HFF-Myc (cell line): ENCODE data around the gene VPS54.

ENCODE experiments used
- DNase-seq: peaks from one replicate; pipeline ENCODE4 v3.0.0-alpha.2; 2011; ENCODE audit warnings: low read depth; ENCODE audit errors: extremely low read depth
- H3K4me3 ChIP-seq: replicated peaks from 2 replicates; pipeline ENCODE4 v1.5.1; 2011; ENCODE audit warnings: low read depth, mild to moderate bottlenecking, control low read depth, low read length
- CTCF ChIP-seq: IDR thresholded peaks from 2 replicates; pipeline ENCODE4 v1.5.1; 2012; ENCODE audit warnings: mild to moderate bottlenecking, low read depth, low read length, control low read depth; ENCODE audit errors: missing control alignments

Gene VPS54

GRCh38 chr2:63899639-63900038 is 119.6 kb downstream of the VPS54 start:
- no peak for TF ChIP-seq CTCF
- no peak for DNase-seq

GRCh38 chr2:63898839-63899238 is 120.4 kb downstream of the VPS54 start:
- no peak overlapping the region for H3K4me3 ChIP-seq
- DNase-seq: no peak
- no peak for TF ChIP-seq CTCF

More at GRCh38 chr2:63899639-63900038, 119.6 kb downstream of the VPS54 start:
- no peak overlapping the region for H3K4me3 ChIP-seq

- no peak for DNase-seq
- no peak for TF ChIP-seq CTCF
- no peak overlapping the region for H3K4me3 ChIP-seq
Measured at GRCh38 chr2:63894167-63894566, 125.1 kb downstream of the VPS54 start.

GRCh38 chr2:63893163-63893562 is 126.1 kb downstream of the VPS54 start:
- H3K4me3 ChIP-seq: no peak overlapping the region
- no peak for TF ChIP-seq CTCF
- DNase-seq: no peak

- TF ChIP-seq CTCF: no peak
- no peak for DNase-seq
- no peak overlapping the region for H3K4me3 ChIP-seq
Measured at GRCh38 chr2:63891488-63892030, 127.7 kb downstream of the VPS54 start.

GRCh38 chr2:63890678-63891077 is 128.6 kb downstream of the VPS54 start:
- DNase-seq: no peak
- no peak overlapping the region for H3K4me3 ChIP-seq
- no peak for TF ChIP-seq CTCF
